Vagina (tissue), 2 donors: ENCODE results near the gene AKAP13. TPM values are rescaled to one million over a fixed set of nuclear protein-coding genes. Genes with fewer than 3 reads are reported as not detected.

Experiments
- DNase-seq, 2 donors: peaks; one replicate each; pipeline ENCODE4 v3.0.0-alpha.2; 2017; ENCODE audit errors: extremely low spot score in 2 of 2
- H3K27ac ChIP-seq: fragments of 200-600 bp; sonication (generic); one replicate; pipeline ENCODE4 v1.5.1; 2019
- H3K27me3 ChIP-seq: fragments of 200-600 bp; sonication (generic); one replicate; pipeline ENCODE4 v1.5.1; 2019
- H3K36me3 ChIP-seq, 2 donors: fragments of 200-600 bp; sonication (generic); one replicate each; pipeline ENCODE4 v1.5.1; 2017 to 2019
- H3K4me1 ChIP-seq: fragments of 200-600 bp; sonication (generic); one replicate; pipeline ENCODE4 v1.5.1; 2019
- H3K4me3 ChIP-seq, 2 donors: fragments of 200-600 bp; sonication (generic); 1 replicate in 1 of 2; 2 replicates in 1 of 2; pipeline ENCODE4 v1.5.1; 2016 to 2019
- H3K9me3 ChIP-seq: fragments of 200-600 bp; sonication (generic); one replicate; pipeline ENCODE4 v1.5.1; 2019
- POLR2A ChIP-seq, 2 donors: fragments of 450-650 bp; IDR thresholded peaks; one replicate each; pipeline ENCODE4 v1.6.1; 2017; ENCODE audit warnings: antibody characterized with exemption in 2 of 2, mild to moderate bottlenecking in 2 of 2, moderate library complexity in 2 of 2
- POLR2AphosphoS5 ChIP-seq, 2 donors: sonication (generic); formaldehyde crosslinking; IDR thresholded peaks; one replicate each; pipeline ENCODE4 v1.9.0; 2017; ENCODE audit warnings: antibody characterized with exemption in 2 of 2, mild to moderate bottlenecking in 2 of 2, low read depth in 1 of 2; ENCODE audit not compliant: insufficient read depth in 1 of 2
- intact Hi-C: fragments of 100-400 bp; cut with DNase I; formaldehyde crosslinking; loops from one replicate; pipeline ENCODE4 v1.15.1; 2023
- total RNA-seq: library from RNA; depleted of rRNA; stranded (reverse); fragments of >200 nt; gene quantifications from one replicate; pipeline ENCODE4 v1.2.3, GENCODE V29; 2016
- TF ChIP-seq, protein P1 (sequence below), 3 experiments: fragments of 450-650 bp in 2 of 3; fragments of 200-600 bp in 1 of 3; sonication (generic) in 1 of 3; IDR thresholded peaks; one replicate each; pipeline ENCODE4 v1.5.1; 2017 to 2019; ENCODE audit warnings: antibody characterized with exemption in 3 of 3, mild to moderate bottlenecking in 2 of 3, moderate library complexity in 2 of 3

AKAP13 gene
- total RNA-seq, 1 donor from 2014 or later = 177 TPM

DNA sequence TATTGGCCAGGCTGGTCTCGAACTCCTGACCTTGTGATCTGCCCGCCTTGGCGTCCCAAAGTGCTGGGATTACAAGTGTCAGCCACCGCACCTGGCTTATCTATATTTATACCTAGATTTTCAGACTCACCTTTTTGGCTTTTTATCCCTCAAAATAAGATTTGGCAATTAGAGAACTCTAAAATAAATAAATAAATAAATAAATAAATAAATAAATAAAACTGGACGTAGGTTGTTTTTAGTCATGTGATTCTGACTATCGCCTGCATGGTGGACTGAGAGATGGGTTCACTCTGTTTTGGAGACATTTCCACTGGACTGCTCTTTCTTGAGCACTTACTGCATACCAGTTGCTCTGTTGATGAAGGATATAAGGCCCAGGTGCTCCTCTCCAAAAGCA, 46.2 kb upstream of the AKAP13 start:
- Histone ChIP-seq H3K4me1 (peaks cover 38% of the 10 kb centered on the region), H3K27me3 (no peaks in the 10 kb centered on the region), H3K9me3 (no peaks in the 10 kb centered on the region), H3K4me3 (no peak overlapping the region), H3K36me3 (no peaks in the 10 kb centered on the region), H3K27ac (no peak overlapping the region)
- no peak for DNase-seq
- intact Hi-C loops = no loop called here
- TF ChIP-seq, protein P1, sequence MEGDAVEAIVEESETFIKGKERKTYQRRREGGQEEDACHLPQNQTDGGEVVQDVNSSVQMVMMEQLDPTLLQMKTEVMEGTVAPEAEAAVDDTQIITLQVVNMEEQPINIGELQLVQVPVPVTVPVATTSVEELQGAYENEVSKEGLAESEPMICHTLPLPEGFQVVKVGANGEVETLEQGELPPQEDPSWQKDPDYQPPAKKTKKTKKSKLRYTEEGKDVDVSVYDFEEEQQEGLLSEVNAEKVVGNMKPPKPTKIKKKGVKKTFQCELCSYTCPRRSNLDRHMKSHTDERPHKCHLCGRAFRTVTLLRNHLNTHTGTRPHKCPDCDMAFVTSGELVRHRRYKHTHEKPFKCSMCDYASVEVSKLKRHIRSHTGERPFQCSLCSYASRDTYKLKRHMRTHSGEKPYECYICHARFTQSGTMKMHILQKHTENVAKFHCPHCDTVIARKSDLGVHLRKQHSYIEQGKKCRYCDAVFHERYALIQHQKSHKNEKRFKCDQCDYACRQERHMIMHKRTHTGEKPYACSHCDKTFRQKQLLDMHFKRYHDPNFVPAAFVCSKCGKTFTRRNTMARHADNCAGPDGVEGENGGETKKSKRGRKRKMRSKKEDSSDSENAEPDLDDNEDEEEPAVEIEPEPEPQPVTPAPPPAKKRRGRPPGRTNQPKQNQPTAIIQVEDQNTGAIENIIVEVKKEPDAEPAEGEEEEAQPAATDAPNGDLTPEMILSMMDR (IDR thresholded peaks at IDR 0.05) = no peak
- no peak for TF ChIP-seq POLR2AphosphoS5 (IDR thresholded peaks at IDR 0.05; ENCODE audit: insufficient read depth in 1 of 2, low read depth in 1 of 2)
- TF ChIP-seq POLR2A (IDR thresholded peaks at IDR 0.05) = no peak

DNA sequence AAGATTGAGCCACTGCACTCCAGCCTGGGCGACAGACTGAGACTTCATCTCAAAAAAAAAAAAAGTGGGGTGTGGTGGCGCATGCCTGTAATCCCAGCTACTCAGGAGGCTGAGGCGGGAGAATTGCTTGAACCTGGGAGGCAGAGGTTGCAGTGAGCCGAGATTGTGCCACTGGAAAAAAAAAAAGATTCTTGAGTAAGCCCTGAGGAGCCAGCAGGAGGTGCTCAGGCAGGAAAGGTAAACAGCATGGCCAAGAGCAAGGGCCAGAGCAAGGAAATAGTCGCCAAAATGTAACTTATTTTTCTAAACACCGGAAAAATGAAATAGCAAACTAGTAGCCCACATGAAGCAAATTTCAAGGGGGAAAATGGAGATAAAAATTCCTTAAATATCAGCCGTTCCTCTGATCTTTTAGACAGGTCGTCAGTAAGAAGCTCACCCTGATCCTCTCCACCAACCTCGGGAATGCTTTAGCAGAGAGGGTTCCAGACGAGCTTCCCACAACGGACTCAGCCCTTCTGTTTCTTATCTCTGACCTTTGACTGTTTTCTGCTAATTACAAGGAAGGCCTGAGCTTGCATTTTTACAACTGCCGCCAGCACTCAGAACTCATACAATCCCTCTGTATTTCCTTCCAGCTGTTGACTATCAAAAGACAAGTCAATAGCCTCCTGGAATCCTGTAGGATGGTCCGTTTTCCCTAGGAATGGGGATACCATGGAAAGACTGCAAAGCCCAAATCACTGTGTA, 45.0 kb upstream of the AKAP13 start:
- no peaks in the 10 kb centered on the region for H3K9me3 ChIP-seq
- TF ChIP-seq POLR2A (IDR thresholded peaks at IDR 0.05) (no peak), POLR2AphosphoS5 (IDR thresholded peaks at IDR 0.05; ENCODE audit: insufficient read depth in 1 of 2, low read depth in 1 of 2) (no peak)
- TF ChIP-seq, protein P1 (IDR thresholded peaks at IDR 0.05) = no peak
- intact Hi-C loops = no loop called here
- H3K36me3 ChIP-seq = no peaks in the 10 kb centered on the region
- no peaks in the 10 kb centered on the region for H3K27me3 ChIP-seq
- no peak overlapping the region for H3K4me3 ChIP-seq
- H3K4me1 ChIP-seq = peaks cover 32% of the 10 kb centered on the region
- H3K27ac ChIP-seq = no peak overlapping the region
- no peak for DNase-seq

GRCh38 chr15:85336880-85337279, 43.5 kb upstream of the AKAP13 start:
- DNase-seq = no peak
- no peaks in the 10 kb centered on the region for H3K27me3 ChIP-seq
- H3K9me3 ChIP-seq = no peaks in the 10 kb centered on the region
- TF ChIP-seq POLR2AphosphoS5 (IDR thresholded peaks at IDR 0.05; ENCODE audit: insufficient read depth in 1 of 2, low read depth in 1 of 2) = no peak
- TF ChIP-seq, protein P1 (IDR thresholded peaks at IDR 0.05) = no peak
- no peak for TF ChIP-seq POLR2A (IDR thresholded peaks at IDR 0.05)
- H3K4me1 ChIP-seq = peaks cover 17% of the 10 kb centered on the region
- H3K36me3 ChIP-seq = no peaks in the 10 kb centered on the region
- peak overlapping the region; percentile 61 for H3K27ac ChIP-seq
- no peak overlapping the region for H3K4me3 ChIP-seq
- intact Hi-C loops = no loop called here

GRCh38 chr15:85337425-85338074, 42.9 kb upstream of the AKAP13 start:
- H3K36me3 ChIP-seq = no peaks in the 10 kb centered on the region
- DNase-seq = no peak
- intact Hi-C loops = no loop called here

GRCh38 chr15:85340321-85340665, 40.1 kb upstream of the AKAP13 start:
- TF ChIP-seq, protein P1 (IDR thresholded peaks at IDR 0.05) = no peak
- TF ChIP-seq POLR2A (IDR thresholded peaks at IDR 0.05) = no peak
- TF ChIP-seq POLR2AphosphoS5 (IDR thresholded peaks at IDR 0.05; ENCODE audit: insufficient read depth in 1 of 2, low read depth in 1 of 2) = no peak
- no peak overlapping the region for H3K4me3 ChIP-seq
- no peaks in the 10 kb centered on the region for H3K9me3 ChIP-seq
- H3K27ac ChIP-seq = no peak overlapping the region
- H3K27me3 ChIP-seq = no peaks in the 10 kb centered on the region
- H3K4me1 ChIP-seq = peaks cover 25% of the 10 kb centered on the region
- DNase-seq = no peak
- intact Hi-C loops = no loop called here
- no peaks in the 10 kb centered on the region for H3K36me3 ChIP-seq

More at GRCh38 chr15:85337425-85338074, 42.9 kb upstream of the AKAP13 start:
- no peak for TF ChIP-seq POLR2A (IDR thresholded peaks at IDR 0.05)
- H3K4me3 ChIP-seq = no peak overlapping the region
- H3K4me1 ChIP-seq = peaks cover 15% of the 10 kb centered on the region
- no peaks in the 10 kb centered on the region for H3K9me3 ChIP-seq
- no peaks in the 10 kb centered on the region for H3K27me3 ChIP-seq
- peak overlapping the region; percentile 61 for H3K27ac ChIP-seq
